HT-29 (cell line): ENCODE measurements around the gene SDK1. TPM values are rescaled to one million over a fixed set of nuclear protein-coding genes. Genes with fewer than 3 reads are reported as not detected.

ENCODE experiments used
- DNase-seq: peaks from one replicate; pipeline ENCODE4 v3.0.0-alpha.2; 2015; ENCODE audit warnings: low spot score
- total RNA-seq: library from RNA; depleted of rRNA; stranded (reverse); fragments of >200 nt; shearing (Covaris generic); gene quantifications from 2 replicates; pipeline ENCODE4 v1.2.3, GENCODE V29; 2014

SDK1 gene
- total RNA-seq, 1 experiment from 2014 or later: not detected

GRCh38 chr7:3520206-3520605 lies 219.2 kb downstream of the SDK1 start:
- no peak for DNase-seq

- no peak for DNase-seq
Observed at GRCh38 chr7:3527496-3528124, 226.6 kb downstream of the SDK1 start.

DNA sequence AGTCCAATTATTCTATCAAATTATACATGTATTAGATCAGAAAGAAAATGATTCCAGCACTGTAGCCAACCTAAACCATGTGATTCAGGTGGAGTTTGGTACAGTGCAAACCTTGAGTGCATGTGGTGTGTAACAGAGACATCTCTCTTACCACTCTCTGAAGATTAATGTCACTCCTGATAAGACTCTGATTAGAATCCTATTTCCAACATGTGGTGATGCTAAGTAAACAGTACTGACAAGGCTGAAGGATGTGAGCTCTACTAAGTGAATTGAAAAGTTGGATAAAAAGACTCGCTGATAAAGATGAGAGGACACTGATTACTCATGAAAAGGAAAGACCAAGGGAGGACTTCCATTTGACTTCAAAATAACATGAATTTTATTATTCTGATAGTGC lies 232.0 kb downstream of the SDK1 start:
- DNase-seq: no peak

- no peak for DNase-seq
Observed at GRCh38 chr7:3537210-3537875, 236.3 kb downstream of the SDK1 start.

- no peak for DNase-seq
Observed at GRCh38 chr7:3538041-3538440, 237.0 kb downstream of the SDK1 start.

- DNase-seq: no peak
Observed at GRCh38 chr7:3540456-3541220, 239.6 kb downstream of the SDK1 start.

- no peak for DNase-seq
Observed at GRCh38 chr7:3544202-3544601, 243.2 kb downstream of the SDK1 start.

DNA sequence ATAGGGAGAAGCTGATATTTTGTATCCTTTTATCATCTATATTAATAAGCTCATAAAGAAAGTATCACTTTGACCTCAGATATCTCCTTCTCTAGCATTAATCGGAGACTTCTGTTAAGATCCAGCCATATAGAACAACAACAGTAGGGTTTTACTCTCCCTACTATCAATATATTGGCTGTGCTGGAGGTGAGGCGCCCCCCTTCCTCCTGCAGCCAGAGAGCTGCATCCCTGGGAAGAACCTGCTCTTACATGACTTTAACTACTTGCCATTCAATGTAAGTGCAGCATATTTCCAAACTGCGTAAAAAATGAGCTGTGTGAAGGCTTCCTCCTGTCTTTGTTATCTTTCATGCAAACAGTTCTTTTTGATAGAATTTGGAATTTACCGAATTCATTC lies 247.8 kb downstream of the SDK1 start:
- DNase-seq: no peak

- DNase-seq: no peak
Observed at GRCh38 chr7:3549601-3550000, 248.5 kb downstream of the SDK1 start.

- no peak for DNase-seq
Observed at GRCh38 chr7:3551536-3551935, 250.5 kb downstream of the SDK1 start.

DNA sequence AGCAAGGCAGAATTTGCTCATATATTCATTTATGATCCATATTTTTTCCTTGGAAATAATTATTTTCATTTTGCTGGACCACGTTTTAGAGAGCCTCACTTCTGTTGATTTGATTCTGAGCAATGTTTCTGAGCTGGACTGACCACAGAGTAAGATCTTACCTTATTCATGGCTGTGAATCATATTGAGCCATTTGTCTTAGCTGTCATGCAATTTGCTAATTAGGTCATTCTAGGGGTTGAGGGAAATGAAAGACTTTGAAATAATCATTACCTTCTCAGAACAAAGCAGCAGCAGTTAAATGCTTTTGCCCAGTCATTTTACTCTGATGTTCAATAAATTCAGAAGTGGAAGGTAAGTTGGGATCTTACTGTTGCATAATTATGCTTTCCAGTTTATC lies 251.4 kb downstream of the SDK1 start:
- no peak for DNase-seq

GRCh38 chr7:3558400-3558799 lies 257.3 kb downstream of the SDK1 start:
- DNase-seq: no peak

DNA sequence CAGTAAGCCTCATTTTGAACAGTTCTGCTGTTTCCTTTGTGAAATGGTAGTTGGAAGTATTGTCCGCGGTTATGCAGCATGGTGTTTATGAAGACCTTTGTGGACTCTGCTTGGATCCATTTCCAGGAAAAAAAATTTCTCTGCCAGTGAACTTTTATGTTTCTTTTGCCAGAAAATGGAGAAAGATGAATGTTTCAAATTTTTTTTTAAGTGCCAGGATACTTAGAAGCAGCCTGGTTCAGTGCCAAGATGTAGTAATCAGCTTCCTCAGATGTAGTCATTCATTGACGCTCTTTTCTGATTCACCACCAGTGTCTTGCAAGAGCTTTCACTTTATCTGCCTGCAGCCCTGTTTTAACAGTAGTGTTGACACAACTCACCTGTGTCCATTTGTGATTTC lies 258.2 kb downstream of the SDK1 start:
- DNase-seq: no peak

DNA sequence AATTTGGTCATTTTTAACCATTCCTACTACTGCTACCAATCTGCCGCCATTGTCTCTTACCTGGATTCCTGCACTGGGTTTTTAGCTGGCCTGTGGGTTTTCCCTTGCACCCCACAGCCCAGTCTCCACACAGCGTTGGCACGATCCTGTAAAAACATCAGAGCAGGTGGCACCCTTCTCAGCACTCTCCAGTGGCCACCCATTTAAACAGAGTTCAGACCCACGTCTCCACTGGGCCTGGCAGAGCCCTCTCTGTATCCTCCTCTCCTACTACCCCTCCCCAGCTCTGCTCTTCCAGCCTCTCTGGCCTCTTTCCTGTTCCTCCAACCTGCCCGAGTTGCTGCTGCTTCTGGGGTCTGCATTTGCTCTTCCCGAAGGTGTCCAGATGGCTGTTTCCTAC lies 259.4 kb downstream of the SDK1 start:
- no peak for DNase-seq

DNA sequence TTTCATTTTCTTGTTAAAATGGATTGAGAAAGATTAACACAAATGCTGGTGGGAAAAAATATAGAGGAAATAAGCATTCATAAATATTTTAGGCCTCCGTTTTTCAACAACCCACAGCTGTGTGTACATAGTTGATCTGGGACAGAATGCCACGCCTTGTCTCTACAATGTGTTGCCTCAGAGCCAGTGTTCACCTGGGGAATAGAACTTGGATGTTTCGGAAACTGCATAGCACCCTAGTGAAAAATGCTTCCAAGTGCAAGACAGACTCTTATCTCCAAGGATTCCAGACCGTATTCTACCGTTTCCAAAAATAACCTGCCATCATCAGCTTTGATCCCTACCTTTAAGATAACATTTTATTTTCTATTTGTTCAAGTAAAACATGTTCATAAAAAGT lies 260.9 kb downstream of the SDK1 start:
- DNase-seq: no peak

- DNase-seq: no peak
Observed at GRCh38 chr7:3564231-3564630, 263.2 kb downstream of the SDK1 start.

- no peak for DNase-seq
Observed at GRCh38 chr7:3568516-3568915, 267.5 kb downstream of the SDK1 start.

- DNase-seq: no peak
Observed at GRCh38 chr7:3569643-3570042, 268.6 kb downstream of the SDK1 start.

DNA sequence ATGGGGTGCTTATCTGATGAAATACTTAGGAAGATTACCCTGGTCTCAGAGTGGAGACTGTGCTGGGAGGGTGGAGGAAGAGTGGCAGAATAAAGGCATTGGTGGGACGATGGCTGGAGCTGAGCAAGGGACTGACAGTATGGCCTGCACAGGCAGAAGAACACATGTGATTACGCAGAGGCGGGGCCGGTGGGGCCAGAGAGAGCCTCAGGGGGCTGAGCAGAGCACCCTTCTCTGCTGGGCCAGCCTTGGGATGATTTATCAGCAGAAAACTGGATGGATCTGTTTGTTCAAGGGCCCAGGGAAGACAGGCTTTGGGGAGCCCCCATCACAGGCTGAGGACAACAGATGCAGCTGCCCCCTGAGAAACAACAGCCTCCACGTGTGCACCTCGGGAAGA lies 272.1 kb downstream of the SDK1 start:
- DNase-seq: no peak

DNA sequence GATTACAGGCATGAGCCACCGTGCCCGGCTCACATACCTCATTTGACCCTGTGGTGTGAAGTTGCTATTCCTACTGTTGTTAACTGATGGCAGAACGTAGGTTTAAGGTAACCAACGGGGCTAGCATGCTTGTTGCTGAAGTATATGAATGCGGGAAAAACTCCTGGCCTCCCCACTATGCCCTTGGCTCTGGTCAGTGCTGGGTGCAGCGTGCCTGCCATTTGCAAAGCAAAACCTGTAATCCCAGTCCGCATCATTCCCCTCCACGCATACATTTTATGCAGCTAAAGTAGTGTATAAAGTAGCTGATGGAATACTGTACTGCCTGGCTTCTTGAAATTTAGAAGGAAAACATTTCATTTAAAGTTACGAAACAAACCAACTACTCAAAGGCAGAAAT lies 273.3 kb downstream of the SDK1 start:
- DNase-seq: no peak

DNA sequence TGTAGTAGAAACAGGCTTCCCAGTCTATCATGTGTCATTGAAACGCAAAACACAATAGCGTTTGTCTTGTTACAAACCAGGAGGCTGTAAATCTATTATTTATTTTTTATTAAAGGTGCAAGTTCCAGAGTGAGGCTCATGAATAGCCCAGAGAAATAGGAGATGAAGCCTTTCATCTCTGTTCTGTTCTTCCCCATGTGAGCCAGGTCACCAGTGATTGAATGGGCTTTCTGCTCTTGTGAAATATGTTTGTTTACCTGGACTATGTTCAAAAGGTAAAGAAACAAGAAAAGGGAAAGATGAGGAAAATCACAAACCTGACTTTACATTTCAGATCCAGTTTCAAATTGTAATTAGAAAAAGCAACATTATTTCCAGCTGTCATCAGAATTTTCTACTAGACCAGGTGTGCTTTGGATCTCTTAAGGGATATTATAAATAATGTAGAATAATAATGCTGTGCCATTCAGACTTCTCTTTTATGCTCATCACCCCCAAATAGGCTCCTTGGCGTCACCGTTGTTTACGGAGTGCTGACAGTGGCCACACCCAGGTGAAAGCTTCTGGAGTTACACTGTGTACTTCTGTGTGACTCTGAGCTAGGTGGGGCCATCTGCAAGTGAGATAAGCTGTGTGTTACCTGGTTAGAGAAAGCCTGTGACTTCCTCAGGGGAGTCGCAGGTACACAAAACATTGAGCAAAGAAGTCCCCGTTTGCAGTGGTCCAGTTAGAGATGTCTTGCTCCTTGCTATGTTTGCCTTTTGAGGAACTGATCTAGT lies 274.9 kb downstream of the SDK1 start:
- DNase-seq: no peak

GRCh38 chr7:3578399-3578798 lies 277.3 kb downstream of the SDK1 start:
- DNase-seq: no peak
